ENCODE measurements around the gene CDKAL1.

GRCh38 chr6:21111093-21111725 lies 577.0 kb downstream of the CDKAL1 start:
- no peak for TF ChIP-seq NR1H2 (CRISPR knock-in tag; IDR thresholded peaks at IDR 0.05)
- TF ChIP-seq ZSCAN18 (CRISPR knock-in tag; IDR thresholded peaks at IDR 0.05): no peak
- TF ChIP-seq JUN (CRISPR knock-in tag; IDR thresholded peaks at IDR 0.05): no peak
- TF ChIP-seq E2F4 (CRISPR knock-in tag; IDR thresholded peaks at IDR 0.05; ENCODE audit: borderline replicate concordance, low read depth): no peak
- TF ChIP-seq CTCF (IDR thresholded peaks at IDR 0.05): no peak
- TF ChIP-seq ELF4 (CRISPR knock-in tag; IDR thresholded peaks at IDR 0.05; ENCODE audit: low read depth): no peak
- TF ChIP-seq CREB1 (CRISPR knock-in tag; IDR thresholded peaks at IDR 0.05): no peak
- no peak for TF ChIP-seq ZMAT4 (CRISPR knock-in tag; IDR thresholded peaks at IDR 0.05)
- TF ChIP-seq STAT6 (CRISPR knock-in tag; conservative IDR thresholded peaks at IDR 0.05; ENCODE audit: low read depth): no peak
